ENCODE data around the gene PROS1. TPM values are rescaled to one million over a fixed set of nuclear protein-coding genes. Genes with fewer than 3 reads are reported as not detected.
A peak's percentile ranks its signal among the peaks of the same experiment; 100 is the strongest.

PROS1 gene
- total and polyA plus RNA-seq, 9 of the 15 experiments (the other 6 are each of a cell fraction or from before 2014, with no cell fraction given) = 5.5 to 50.5 (median 22.7) TPM

DNA sequence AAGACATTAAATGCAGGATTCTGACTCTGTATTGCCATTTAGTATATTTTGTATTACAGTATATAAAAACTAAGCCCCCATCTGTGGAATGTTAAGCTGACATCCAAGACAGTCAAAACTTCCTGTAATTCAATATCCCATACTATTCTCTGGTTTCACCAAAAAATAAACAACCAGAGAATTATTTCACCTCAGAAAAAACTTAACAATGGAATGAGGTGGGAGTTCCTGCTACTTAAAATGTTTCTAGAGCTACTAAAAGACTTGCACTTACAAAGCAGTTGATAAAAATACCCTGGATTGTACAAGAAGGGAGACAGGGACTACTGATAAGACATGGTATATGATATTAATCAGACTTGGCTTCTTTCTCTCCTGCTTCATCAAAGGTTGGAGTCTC lies 14.6 kb upstream of the PROS1 start:
- no peak overlapping the region for H3K4me2 ChIP-seq (ENCODE audit: insufficient read depth, low read length)
- 0 out of 3 replicates have a peak overlapping the region, but pooled peaks have one; percentile 25 for H3K27ac ChIP-seq (ENCODE audit: extremely low read depth, low read depth, low read length)
- intact Hi-C loops (cut with micrococcal nuclease) (no loop called here), in situ Hi-C loops (cut with MboI) (no loop called here)
- H3K9me1 ChIP-seq (ENCODE audit: control insufficient read depth, insufficient read depth, low read length) = no peaks in the 10 kb centered on the region
- H4K20me1 ChIP-seq (replicated peaks; ENCODE audit: control insufficient read depth, insufficient read depth, low read length) = no peaks in the 10 kb centered on the region
- TF ChIP-seq, protein P1, sequence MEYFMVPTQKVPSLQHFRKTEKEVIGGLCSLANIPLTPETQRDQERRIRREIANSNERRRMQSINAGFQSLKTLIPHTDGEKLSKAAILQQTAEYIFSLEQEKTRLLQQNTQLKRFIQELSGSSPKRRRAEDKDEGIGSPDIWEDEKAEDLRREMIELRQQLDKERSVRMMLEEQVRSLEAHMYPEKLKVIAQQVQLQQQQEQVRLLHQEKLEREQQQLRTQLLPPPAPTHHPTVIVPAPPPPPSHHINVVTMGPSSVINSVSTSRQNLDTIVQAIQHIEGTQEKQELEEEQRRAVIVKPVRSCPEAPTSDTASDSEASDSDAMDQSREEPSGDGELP (CRISPR knock-in tag; IDR thresholded peaks at IDR 0.05; ENCODE audit: borderline replicate concordance) = no peak
- no peak for TF ChIP-seq U2AF2 (optimal IDR thresholded peaks at IDR 0.05; ENCODE audit: low read depth, low read length)
- H3K4me3 ChIP-seq = no peak overlapping the region
- peaks cover 2 to 6% of the 10 kb centered on the region in 2 experiments; a peak in 2 of 5 replicates for H3K4me1 ChIP-seq (replicated peaks in 1 of 2; ENCODE audit: control insufficient read depth in 2 of 2, insufficient read depth in 2 of 2, low read length in 2 of 2)
- no peak overlapping the region for H3K9ac ChIP-seq (ENCODE audit: insufficient read depth in 1 of 2, low read depth in 2 of 2, low read length in 2 of 2)
- H3K36me3 ChIP-seq (ENCODE audit: control insufficient read depth, insufficient read depth, low read length) = no peaks in the 10 kb centered on the region
- ATAC-seq = no peak
- BruUV-seq (replicated peaks) = no TSS peak
- no peaks in the 10 kb centered on the region for H3K9me3 ChIP-seq (replicated peaks; ENCODE audit: control insufficient read depth, insufficient read depth, low read depth, low read length)
- H2AFZ ChIP-seq (ENCODE audit: low read depth, low read length) = no peak overlapping the region
- H3K79me2 ChIP-seq (ENCODE audit: control insufficient read depth, insufficient read depth, low read length) = peaks cover 73% of the 10 kb centered on the region
- FAIRE-seq = no peak
- ChIA-PET POLR2A (no interaction called here), CTCF (ENCODE audit: low intra/inter-chr PET ratio) (no interaction called here)
- DNase-seq (ENCODE audit: extremely low read depth in 1 of 4, low spot score in 3 of 4) = no peak
- H3K27me3 ChIP-seq (ENCODE audit: control insufficient read depth in 2 of 2, insufficient read depth in 2 of 2, low read length in 2 of 2) = no peaks in the 10 kb centered on the region

DNA sequence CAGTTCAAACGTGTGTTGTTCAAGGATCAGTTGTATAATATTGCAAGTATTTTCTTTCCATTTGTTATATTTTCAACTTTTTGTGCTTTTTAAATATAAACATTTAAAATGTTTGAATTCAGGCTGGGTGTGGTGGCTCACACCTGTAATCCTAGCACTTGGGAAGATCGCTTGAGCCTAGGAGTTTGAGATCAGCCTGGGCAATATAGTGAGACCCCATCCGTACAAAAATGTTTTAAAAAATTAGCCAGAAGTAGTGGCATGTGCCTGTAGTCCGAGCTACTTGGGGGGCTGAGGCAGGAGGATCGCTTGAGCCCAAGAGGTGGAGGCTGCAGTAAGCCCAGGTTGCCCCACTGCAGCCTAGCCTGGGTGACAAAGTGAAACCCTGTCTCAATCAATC lies 10.9 kb upstream of the PROS1 start:
- DNase-seq (ENCODE audit: extremely low read depth in 1 of 4, low spot score in 3 of 4) (no peak), ATAC-seq (no peak), FAIRE-seq (no peak)
- no peak overlapping the region for H2AFZ ChIP-seq (ENCODE audit: low read depth, low read length)
- H4K20me1 ChIP-seq (replicated peaks; ENCODE audit: control insufficient read depth, insufficient read depth, low read length) = no peaks in the 10 kb centered on the region
- H3K9me1 ChIP-seq (ENCODE audit: control insufficient read depth, insufficient read depth, low read length) = no peaks in the 10 kb centered on the region
- H3K9me3 ChIP-seq (replicated peaks; ENCODE audit: control insufficient read depth, insufficient read depth, low read depth, low read length) = no peaks in the 10 kb centered on the region
- peaks cover 84% of the 10 kb centered on the region for H3K79me2 ChIP-seq (ENCODE audit: control insufficient read depth, insufficient read depth, low read length)
- in situ Hi-C loops (cut with MboI) (no loop called here), intact Hi-C loops (cut with micrococcal nuclease) (no loop called here)
- H3K36me3 ChIP-seq (ENCODE audit: control insufficient read depth, insufficient read depth, low read length) = no peaks in the 10 kb centered on the region
- TF ChIP-seq HMBOX1 (IDR thresholded peaks at IDR 0.05) = no peak
- peak; percentile 26 for TF ChIP-seq RBM25 (IDR thresholded peaks at IDR 0.05; ENCODE audit: low read depth, low read length, severe bottlenecking)
- peak; percentile 43; the same call in 1 of the 2 replicates for TF ChIP-seq ZNF121 (CRISPR knock-in tag; conservative IDR thresholded peaks at IDR 0.05)
- ChIA-PET POLR2A (no interaction called here), CTCF (ENCODE audit: low intra/inter-chr PET ratio) (no interaction called here)
- no peak overlapping the region for H3K27ac ChIP-seq (ENCODE audit: extremely low read depth, low read depth, low read length)
- no peak overlapping the region for H3K4me3 ChIP-seq
- H3K4me2 ChIP-seq (ENCODE audit: insufficient read depth, low read length) = no peak overlapping the region
- H3K4me1 ChIP-seq (replicated peaks in 1 of 2; ENCODE audit: control insufficient read depth in 2 of 2, insufficient read depth in 2 of 2, low read length in 2 of 2) = peaks cover 2 to 10% of the 10 kb centered on the region in 2 experiments; a peak in 2 of 5 replicates
- no TSS peak for BruUV-seq (replicated peaks)
- no peak overlapping the region for H3K9ac ChIP-seq (ENCODE audit: insufficient read depth in 1 of 2, low read depth in 2 of 2, low read length in 2 of 2)
- no peaks in the 10 kb centered on the region for H3K27me3 ChIP-seq (ENCODE audit: control insufficient read depth in 2 of 2, insufficient read depth in 2 of 2, low read length in 2 of 2)
- WGBS (ENCODE audit: insufficient coverage, low coverage, missing lambda C conversion rate) = 86% methylated on average over 5 of the region's 5 CpGs

Data from K562 (cell line).